CD1c-positive myeloid dendritic cell (primary cell): ENCODE data around the gene FCHSD2.
A peak's percentile ranks its signal among the peaks of the same experiment; 100 is the strongest.
"Not testable (repeated sequence)": the region's sequence is repeated elsewhere in the genome, so short reads cannot be mapped to it uniquely, and the experiment has no call there.

ENCODE experiments used
- DNase-seq: peaks from one replicate; pipeline ENCODE4 v3.0.0-alpha.2; 2016; ENCODE audit errors: extremely low spot score

Gene FCHSD2

DNA sequence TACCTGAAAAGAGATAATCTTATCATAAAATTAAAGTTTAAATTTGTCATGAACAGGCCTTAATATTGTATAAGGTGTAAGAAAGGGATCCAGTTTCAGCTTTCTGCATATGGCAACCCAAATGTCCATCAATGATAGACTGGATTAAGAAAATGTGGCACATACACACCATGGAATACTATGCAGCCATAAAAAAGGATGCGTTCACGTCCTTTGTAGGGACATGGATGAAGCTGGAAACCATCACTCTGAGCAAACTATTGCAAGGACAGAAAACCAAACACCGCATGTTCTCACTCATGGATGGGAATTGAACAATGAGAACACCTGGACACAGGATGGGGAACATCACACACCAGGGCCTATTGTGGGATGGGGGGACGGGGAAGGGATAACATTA lies 18.2 kb downstream of the FCHSD2 start:
- not testable (repeated sequence) for DNase-seq

DNA sequence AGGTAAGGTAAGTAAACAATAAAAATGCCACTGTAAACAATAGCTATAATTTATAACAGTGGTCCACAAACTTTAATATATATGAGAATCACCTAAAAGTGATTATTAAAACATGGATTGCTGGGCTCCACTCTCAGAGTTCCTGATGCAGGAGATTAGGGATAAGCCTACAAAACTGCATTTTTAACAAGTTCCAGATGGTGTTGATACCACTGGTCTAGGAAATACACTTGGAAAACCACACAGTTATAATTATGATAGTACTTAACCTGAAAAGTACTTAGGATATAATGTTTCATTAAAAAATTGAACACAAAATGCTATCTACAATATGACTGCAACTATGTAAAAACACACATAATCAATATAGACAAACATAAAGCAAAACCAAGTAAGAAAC lies 20.4 kb downstream of the FCHSD2 start:
- no peak for DNase-seq

DNA sequence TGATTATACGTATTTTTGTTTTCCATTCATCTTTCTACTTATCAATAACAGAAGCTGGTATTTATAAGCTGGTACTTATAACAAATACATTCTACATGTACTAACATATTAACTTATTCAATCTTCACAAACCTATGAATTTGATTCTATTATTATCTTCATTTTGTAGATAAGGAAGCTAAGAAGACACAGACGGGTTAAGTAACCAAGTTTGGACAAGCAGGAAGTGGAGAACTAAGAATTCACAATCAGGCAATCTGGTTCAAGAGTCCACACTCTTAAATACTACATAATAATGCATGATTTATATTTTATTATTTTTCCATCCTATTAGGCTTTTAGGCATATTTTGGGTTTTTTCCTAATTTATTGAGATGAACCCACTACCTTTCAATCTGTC lies 25.0 kb downstream of the FCHSD2 start:
- DNase-seq = peak; percentile 25

DNA sequence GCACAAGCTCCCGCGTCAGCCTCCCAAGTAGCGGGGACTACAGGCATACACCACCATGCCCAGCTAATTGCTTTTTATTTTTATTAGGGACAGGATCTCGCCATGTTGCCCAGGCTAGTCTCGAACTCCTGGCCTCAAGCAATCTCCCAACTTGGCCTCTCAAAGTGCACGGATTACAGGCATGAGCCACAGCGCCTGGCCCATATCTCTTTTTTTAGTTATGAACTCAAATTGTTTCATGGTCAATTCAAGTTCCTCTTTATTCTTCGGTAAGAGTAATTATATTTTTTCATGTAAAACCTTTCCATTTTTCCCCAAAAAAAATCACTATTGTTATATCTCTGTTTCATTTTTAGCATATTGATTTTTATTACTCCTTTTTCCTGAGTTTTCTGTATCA lies 25.5 kb downstream of the FCHSD2 start:
- peak; percentile 45 for DNase-seq

DNA sequence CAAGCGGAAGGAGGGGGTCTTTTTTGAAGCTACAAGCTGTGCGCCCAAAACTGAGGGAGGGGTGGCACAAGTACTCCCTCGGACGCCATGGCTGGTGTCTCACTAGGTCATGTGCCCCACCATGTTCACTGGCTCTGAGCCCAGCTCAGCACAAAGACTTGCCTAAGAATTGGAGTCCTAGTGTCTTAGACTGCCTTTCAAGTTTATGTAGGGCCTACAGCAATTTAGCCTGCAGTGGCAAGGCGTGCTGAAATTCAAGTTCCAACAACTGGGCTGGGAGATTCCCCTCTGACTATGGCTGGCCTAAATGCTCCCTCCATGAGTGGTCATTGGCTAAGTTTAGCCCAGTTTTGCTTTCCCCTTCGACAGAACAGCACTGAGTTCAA lies 27.3 kb downstream of the FCHSD2 start:
- DNase-seq = no peak

DNA sequence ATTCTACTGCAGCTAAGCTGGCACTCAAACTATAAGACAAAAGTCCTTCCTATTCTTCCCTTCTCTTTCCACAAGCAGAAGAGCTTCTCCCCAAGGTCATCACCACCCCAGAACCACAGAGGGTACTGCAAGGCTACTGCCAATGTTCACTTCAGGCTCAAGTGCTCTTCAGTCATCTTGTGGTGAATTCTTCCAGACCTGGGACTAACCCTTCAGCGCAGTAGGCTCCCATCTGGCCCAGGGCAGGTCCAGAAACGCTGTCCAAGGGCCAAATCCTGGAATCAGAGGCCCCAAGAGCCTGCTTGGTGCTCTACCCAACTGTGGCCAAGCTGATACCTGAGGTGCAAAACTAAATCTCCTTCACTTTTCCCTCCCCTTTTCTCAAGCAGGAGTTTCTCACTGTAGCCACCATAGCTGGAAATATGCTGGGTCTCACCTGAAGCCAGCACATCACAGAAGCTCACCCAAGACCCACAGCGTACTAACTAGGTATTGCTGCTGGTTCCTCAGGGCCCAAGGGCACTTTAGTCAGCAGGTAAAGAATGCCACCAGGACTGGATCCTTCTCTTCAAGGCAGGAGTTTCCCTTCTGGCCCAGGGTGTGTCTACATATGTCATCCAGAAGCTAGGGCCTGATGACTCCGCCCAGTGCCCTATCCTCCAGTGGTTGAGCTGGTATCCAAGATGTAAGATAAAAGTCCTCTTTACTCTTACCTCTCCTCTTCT lies 27.8 kb downstream of the FCHSD2 start:
- DNase-seq = no peak

DNA sequence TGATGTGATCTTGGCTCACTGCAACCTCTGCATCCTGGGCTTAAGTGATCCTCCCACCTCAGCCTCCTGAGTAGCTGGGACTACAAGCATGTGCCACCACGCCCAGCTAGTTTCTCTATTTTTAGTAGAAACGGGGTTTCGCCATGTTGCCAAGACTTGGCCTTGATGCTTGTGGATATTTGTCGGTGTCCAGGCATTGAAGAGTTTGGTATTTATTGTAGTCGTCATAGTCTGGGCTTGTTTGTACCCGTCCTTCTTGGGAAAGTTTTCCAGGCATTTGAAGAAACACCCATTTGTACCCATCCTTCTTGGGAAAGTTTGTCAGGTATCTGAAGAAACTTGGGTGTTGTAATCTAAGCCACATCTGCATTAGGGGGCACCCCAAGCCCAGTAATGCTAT lies 28.7 kb downstream of the FCHSD2 start:
- DNase-seq = no peak

DNA sequence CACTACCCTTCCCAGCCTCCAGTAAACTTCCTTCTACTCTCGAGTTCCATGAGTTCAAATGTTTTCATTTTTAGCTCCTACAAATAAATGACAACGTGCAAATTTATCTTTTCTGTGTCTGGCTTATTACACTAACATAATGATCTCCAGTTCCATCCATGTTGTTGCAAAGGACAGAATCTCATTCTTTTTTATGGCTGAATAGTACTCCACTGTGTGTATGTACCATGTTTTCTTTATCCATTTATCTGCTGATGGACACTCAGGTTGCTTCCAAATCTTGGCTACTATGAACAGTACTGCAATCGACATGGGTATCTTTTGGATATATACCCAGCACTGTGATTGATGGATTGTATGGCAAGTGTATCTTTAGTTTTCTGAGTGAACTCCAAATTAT lies 34.5 kb downstream of the FCHSD2 start:
- no peak for DNase-seq

DNA sequence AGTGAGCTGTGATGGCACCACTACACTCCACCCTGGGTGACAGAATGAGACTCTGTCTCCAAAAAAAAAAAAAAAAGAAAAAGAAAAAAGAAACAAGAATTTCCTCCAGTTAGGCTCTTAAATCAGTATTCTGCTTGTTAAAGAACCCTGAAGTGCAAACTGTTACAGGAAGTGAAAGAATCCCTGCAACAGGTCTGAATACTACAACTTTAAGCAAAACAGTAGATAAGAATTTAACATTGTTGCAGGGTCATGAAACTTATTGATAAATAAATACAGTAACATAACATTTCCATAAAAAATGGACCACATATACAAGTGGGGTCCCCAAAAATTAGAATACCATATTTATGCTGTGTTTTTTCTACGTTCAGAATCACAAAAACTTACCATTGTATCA lies 35.8 kb downstream of the FCHSD2 start:
- peak; percentile 10 for DNase-seq

DNA sequence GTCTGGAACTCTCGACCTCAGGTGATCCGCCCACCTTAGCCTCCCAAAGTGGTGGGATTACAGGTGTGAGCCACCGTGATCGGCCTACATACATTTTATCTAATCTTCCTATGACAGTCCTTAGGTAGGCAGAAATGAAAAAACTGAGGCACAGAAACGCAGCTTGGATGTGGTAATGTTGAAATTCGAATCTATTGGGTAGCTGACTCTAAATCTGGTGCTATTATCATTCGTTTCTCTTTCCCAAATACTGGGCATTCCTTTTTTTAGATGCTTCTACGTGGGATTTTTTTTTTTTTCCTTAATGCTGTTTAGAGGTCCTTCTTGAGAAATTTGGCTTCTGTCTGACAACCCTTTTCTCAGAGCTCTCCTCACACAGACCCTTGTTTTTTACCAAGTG lies 41.5 kb downstream of the FCHSD2 start:
- DNase-seq = no peak

DNA sequence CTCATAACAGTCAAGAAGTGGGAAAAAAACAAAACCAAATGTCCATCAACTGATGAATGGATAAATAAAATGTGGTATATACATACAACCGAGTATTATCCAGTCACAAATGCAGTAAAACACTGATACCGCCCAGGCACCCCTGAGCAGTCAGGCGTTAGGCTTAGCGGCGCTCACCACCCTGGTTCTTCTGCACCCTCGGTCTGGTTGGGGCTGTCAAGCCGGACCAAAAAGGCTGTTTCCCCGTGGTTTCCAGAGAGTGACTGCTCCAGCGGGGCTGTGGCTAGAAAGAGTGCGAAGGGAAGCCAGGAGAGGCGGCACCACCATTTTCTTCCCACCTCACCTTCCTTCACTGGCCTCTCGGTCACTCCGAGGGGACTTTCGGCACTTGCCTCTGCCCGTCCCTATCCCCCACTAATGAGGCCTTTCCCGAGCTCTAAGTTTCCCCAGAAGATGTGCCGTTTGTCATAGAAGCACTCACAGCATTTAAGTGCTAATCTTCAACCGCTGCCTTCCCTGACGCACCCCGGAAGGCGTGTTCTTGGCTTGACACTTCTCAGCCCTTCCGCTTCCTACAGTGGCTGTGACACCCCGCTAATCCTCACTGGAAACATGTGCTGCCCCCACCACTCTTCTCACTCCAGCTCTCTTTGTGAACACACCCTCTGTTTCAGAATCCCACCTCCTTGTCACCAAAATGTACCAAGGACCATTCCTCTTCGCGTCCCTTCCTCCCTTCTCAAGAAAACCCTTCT lies 42.4 kb downstream of the FCHSD2 start:
- no peak for DNase-seq

DNA sequence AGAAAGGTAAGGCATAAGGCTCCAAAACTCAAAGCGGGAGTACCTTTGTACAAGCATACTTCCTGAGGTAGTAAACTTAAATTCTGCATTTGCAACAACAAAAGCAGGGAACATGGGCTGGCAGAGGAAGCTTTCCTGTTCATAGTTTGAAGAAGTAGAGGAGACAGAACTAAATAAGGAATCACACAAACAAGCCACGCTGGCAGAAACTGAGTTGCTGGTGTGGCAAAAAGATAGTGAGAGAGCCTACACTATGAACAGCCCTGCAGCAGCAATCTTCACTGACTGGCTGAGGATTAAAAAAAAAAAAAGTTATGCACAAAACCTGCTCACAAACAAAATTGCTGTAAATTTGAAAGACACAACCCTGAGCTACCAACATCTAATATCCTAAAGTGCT lies 46.5 kb downstream of the FCHSD2 start:
- peak; percentile 22 for DNase-seq

DNA sequence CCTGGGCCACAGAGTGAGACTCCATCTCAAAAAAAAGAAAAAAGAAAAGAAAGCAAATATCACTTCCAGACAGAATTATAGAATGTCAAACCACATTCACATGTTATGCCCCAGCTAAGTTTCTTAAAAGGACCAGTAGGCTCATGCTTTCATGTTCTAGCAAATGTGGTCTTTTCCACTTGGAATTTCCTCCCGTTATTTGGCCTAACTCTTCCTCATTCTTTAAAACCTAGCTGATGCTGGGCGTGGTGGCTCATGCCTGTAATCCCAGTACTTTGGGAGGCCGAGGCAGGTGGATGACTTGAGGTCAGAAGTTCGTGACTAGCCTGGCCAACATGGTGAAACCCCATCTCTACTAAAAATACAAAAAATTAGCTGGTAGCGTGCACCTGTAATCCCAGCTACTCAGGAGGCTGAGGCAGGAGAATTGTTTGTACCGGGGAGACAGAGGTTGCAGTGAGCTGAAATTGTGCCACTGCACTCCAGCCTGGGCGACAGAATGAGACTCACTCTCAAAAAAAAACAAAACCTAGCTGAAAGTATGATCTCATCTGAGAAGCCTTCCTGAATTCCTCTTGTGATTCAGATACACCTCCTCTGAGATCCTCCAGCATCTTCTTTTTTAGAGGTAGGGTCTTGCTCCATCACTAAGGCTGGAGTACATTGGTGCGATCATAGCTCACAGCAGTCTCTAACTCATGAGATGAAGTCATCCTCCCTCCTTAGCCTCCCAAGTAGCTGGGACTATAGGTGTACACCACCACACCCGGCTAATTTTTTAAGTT lies 50.4 kb downstream of the FCHSD2 start:
- DNase-seq = no peak

DNA sequence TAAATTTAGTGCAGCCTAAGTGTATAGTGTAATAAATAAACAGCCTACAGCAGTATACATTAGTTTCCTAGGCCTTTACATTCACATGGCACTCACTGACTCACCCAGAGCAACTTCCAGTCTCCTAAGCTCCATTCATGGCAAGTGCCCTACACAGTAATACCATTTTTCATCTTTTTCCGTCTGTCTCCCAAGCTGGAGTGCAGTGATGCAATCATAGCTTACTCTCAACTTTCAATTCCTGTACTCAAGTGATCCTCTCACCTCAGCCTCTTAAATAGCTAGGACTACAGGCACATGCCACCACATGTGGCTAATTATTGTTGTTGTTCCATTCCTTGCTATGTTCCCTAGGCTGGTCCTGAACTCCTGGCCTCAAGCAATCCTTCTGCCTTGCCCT lies 54.4 kb downstream of the FCHSD2 start:
- peak; percentile 64 for DNase-seq

DNA sequence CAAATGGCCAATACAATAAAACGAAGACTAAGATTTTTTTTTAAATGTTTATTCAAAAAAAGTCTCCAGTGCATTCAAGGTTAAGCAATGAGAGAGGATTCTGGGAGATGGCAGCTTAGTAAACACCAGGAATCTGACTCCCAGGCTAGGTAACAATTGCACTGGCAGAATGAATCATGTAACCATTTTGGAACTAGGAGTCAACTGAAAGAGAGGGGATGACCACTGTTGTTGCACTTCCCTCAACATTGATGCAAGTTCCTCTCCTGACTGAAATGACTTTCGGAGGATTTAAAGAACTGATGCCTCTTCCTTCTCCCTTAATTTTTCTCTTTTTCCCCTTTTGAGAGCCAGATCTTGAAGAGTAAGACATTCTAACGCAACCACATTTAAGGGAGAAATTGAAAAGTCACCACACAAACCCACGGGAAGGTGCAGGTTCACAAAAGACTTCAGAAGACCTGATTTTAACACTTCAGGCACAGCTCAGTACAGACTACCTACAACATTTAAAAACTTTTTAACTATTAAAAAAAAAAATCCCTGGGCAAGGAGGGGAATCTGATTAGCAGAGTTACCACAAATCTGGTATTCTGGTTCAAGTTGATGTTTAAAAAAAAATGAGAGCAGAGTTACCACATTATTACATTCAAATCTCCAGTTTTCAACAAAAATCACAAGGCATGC lies 56.8 kb downstream of the FCHSD2 start:
- peak; percentile 84 for DNase-seq

DNA sequence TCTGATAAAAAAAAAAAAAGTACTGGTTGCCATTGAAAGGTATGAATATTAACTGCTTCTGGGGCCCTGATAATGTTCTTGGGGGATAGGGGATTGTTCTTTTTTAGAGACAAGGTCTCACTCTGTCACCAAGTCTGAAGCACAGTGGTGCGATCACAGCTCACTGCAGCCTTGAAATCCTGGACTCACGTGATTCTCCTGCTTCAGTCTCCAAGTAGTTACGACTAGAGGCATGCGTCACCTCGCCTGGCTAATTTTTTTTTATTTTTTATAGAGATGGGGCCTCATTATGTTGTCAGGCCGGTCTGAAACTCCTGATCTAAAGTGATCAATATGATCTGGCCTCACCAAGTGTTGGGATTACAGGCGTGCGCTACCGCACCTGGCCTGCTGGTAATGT lies 63.5 kb downstream of the FCHSD2 start:
- DNase-seq = no peak

DNA sequence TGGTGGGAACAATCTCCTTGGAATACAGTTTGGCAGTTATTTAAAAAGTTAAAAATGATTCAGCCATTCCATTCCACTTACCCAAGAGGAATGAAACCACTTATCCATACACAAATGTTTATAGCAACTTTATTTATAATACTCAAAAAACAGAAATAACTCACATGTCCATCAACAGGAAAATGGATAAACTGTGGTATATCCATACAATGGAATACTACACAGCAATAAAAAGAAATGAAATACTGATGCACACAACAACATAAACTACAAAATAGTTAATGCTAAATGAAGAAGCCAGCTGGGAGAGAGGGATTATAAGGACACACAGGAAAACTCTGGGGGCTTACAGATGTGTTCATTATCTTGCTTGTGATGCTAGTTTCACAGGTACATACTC lies 64.7 kb downstream of the FCHSD2 start:
- DNase-seq = no peak

DNA sequence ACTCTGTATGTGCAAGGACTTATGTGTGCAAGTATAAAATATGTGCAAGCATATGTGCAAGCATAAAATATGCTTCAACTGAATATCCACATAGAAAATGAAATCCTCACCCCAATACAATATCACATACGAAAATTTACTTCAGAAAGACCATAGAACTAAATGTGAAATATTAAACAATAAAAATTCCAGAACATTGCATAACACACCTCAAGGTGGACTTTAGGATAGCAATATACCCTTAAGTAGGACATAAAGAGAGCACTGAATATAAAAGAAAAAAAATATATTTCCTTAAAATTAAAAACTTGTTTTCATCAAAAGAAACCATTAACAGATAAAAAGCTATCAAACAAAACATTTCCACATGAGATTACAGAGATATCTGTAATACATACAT lies 67.8 kb downstream of the FCHSD2 start:
- no peak for DNase-seq

DNA sequence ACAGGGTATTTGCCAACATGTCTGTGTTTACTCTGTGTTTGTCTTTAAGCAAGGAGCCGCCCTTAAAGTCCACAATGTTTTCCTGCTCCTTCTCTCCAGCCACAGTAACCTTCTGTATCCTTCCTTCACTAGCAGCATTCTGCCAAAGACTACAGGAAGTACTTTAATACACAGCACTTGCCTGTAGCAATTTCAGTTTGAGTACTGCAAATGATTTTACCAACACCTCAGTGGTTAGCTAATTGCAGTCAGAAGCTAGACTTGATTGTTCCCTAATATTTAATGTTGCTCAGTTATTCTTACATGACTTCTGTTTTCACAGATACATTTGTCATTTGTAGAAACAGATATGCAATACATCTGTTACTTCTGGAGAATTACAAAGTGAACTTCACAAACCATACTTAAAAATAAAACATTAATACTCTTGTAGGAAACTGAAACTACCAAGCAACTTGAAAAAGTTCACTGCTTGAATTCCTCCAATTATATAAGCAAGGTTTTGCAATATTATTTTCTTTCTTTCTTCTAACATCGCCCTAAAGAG lies 69.1 kb downstream of the FCHSD2 start:
- DNase-seq = peak; percentile 39

DNA sequence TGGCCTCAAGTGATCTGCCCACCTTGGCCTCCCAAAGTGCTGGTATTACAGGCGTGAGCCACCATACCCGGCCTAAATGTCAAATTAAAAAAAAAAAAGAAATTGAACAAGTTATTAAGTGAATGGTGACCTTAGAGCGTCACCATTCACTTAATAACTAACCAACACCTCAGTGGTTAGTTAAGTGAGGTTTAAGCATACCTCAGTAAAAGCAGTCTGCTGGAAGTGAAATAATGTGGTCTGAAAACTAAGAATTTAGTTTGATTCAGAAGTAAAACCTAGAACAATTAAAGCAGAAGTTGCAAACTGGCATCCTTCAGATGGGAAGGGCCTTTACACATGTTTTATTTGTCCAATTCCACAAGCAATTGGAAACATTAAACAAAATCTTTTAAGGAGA lies 71.5 kb downstream of the FCHSD2 start:
- DNase-seq = no peak

DNA sequence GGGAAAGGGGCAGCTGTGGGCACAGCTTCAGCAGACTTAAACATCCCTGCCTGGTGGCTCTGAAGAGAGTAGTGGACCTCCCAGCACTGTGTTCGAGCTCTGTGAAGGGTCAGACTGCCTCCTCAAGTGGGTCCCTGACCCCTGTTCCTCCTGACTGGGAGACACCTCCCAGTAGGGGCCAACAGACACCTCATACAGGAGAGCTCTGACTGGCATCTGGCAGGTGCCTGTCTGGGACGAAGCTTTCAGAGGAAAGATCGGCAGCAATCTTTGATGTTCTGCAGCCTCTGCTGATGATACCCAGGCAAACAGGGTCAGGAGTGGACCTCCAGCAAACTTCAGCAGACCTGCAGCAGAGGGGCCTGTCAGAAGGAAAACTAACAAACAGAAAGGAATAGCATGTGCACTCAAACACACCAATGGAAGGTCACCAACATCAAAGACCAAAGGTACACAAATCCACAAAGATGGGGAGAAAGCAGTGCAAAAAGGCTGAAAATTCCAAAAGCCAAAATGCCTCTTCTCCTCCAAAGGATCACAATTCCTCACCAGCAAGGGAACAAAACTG lies 80.2 kb downstream of the FCHSD2 start:
- not testable (repeated sequence) for DNase-seq

DNA sequence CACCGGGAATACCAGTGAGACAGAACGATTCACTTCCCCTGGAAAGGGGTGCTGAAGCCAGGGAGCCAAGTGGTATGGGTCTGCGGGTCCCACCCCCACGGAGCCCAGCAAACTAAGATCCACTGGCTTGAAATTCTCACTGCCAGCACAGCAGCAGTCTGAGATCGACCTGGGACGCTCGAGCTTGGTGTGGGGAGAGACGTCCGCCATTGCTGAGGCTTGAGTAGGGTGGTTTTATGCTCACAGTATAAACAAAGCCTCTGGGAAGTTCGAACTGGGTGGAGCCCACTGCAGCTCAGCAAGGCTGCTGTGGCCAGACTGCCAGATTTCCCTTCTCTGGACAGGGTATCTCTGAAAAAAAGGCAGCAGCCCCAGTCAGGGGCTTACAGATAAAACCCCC lies 80.7 kb downstream of the FCHSD2 start:
- DNase-seq = not testable (repeated sequence)
